Lung (tissue), 12 donors: Measurements from ENCODE around the gene GIPR. TPM values are rescaled to one million over a fixed set of nuclear protein-coding genes. Genes with fewer than 3 reads are reported as not detected.
"Not testable (repeated sequence)": the region's sequence is repeated elsewhere in the genome, so short reads cannot be mapped to it uniquely, and the experiment has no call there.

ENCODE experiments used
- ATAC-seq: fragments of 200-7000 bp; cut with Tn5 transposase; one replicate; pipeline ENCODE4 v1.9.1; 2020; ENCODE audit warnings: moderate number of reproducible peaks; ENCODE audit not compliant: insufficient read depth, low FRiP score
- DNase-seq, 3 donors: peaks; one replicate each; pipeline ENCODE4 v3.0.0-alpha.2; 2013 to 2017
- H3K27ac ChIP-seq, 2 donors: one replicate each; pipeline ENCODE4 v1.5.1; 2013; ENCODE audit warnings: mild to moderate bottlenecking in 2 of 2, moderate library complexity in 2 of 2, control low read depth in 1 of 2, inconsistent platforms in 1 of 2, low read depth in 1 of 2, low read length in 1 of 2
- H3K27me3 ChIP-seq, 3 donors: one replicate each; pipeline ENCODE4 v1.5.1; 2013; ENCODE audit warnings: low read length in 2 of 3; ENCODE audit not compliant: control insufficient read depth in 3 of 3, insufficient read depth in 3 of 3
- H3K36me3 ChIP-seq, 4 donors: one replicate each; pipeline ENCODE4 v1.5.1; 2013; ENCODE audit warnings: low read length in 4 of 4, mild to moderate bottlenecking in 1 of 4, moderate library complexity in 1 of 4; ENCODE audit not compliant: control insufficient read depth in 4 of 4, insufficient read depth in 4 of 4
- H3K4me1 ChIP-seq, 5 donors: one replicate each; pipeline ENCODE4 v1.5.1; 2013; ENCODE audit warnings: low read length in 5 of 5, mild to moderate bottlenecking in 2 of 5, moderate library complexity in 1 of 5; ENCODE audit not compliant: control insufficient read depth in 5 of 5, insufficient read depth in 5 of 5
- H3K4me3 ChIP-seq: one replicate; pipeline ENCODE4 v1.5.1; 2013; ENCODE audit warnings: mild to moderate bottlenecking, control low read depth, moderate library complexity
- H3K9ac ChIP-seq, 2 donors: one replicate each; pipeline ENCODE4 v1.5.1; 2013; ENCODE audit warnings: low read length in 2 of 2, control low read depth in 1 of 2; ENCODE audit not compliant: insufficient read depth in 1 of 2
- H3K9me3 ChIP-seq, 4 donors: one replicate each; pipeline ENCODE4 v1.5.1; 2013; ENCODE audit warnings: low read length in 3 of 4, mild to moderate bottlenecking in 1 of 4, moderate library complexity in 1 of 4; ENCODE audit not compliant: control insufficient read depth in 4 of 4, insufficient read depth in 3 of 4
- CTCF ChIP-seq: IDR thresholded peaks from 2 replicates; pipeline ENCODE4 v1.5.1; 2012; ENCODE audit warnings: mild to moderate bottlenecking; ENCODE audit errors: control extremely low read depth, extremely low read depth
- WGBS, 2 donors: extraction: QIAGEN DNeasy Blood & Tissue Kit; methylation state at CpG; one replicate each; pipeline ENCODE4 v1.1.7; 2013; 5-methylcytosine and 5-hydroxymethylcytosine counted together
- polyA plus RNA-seq, 2 donors: library from polyadenylated mRNA; stranded (reverse); fragments of 200-250 nt; gene quantifications; one replicate each; pipeline ENCODE4 v1.2.1, GENCODE V29; 2013
- total RNA-seq, 2 donors: library from RNA; depleted of rRNA in 1 of 2; stranded (reverse); fragments of >200 nt in 1 of 2; gene quantifications; one replicate each; pipeline ENCODE4 v1.2.1, GENCODE V29; 2014 to 2021
- donor health status: control.
- donor health status: control.
- donor health status: Bipolar disorder and iron deficiency.
- donor health status: healthy.
- donor health status: DM: yes; HTN: yes; CAD: no.

GIPR gene
- total and polyA plus RNA-seq, 4 donors = 2.2 to 14.9 (median 5.5) TPM

- peak overlapping the region; percentile 51 to 98 for H3K9ac ChIP-seq
- peaks cover 0 to 15% (median 10%) of the 10 kb centered on the region in 5 donors for H3K4me1 ChIP-seq
- peak; percentile 99 to 100 (median 100) for DNase-seq
- 0% methylated on average over 50 to 51 of the region's 51 CpGs for WGBS, 2 donors
- H3K9me3 ChIP-seq = no peaks in the 10 kb centered on the region
- peak; percentile 1 for TF ChIP-seq CTCF
- H3K36me3 ChIP-seq = peaks cover 0 to 13% (median 6%) of the 10 kb centered on the region in 4 donors
- ATAC-seq = peak; percentile 95
- peak overlapping the region; percentile 91 to 92 for H3K27ac ChIP-seq
- H3K4me3 ChIP-seq = peak overlapping the region; percentile 33
- no peaks in the 10 kb centered on the region for H3K27me3 ChIP-seq
Measured at GRCh38 chr19:45717131-45717982, 49.3 kb downstream of the GIPR start.

DNA sequence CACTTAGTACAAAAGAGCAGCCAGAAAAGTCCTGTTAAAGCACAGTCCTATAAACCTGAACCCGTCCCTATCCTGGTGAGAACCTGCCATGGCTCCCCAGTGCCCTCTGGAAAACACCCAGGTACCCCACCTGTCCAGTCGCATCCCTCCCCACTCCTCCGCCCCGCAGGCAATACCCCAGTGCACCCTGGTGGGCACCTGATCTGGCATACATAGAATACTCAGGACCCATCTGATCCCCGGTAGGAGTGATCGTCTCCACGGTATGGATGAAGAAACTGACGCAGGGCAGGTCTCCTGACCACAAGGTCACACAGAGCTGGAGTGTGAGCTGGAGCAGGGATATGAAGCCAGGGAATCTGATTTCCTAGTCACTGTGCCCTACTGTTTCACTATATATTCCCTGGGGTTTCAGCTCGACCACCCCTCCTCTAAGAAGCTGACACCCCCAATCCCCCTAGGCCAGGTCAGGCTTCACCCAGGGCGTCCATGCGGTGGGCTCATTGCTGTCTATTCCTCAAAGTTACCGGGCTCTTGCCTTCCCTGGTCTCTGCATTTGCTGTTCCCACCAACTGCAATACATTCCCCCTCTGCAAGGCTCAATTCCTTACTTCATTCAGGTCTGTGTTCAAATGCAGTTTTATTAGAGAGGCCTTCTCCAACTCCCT is 50.1 kb downstream of the GIPR start:
- Histone ChIP-seq H3K36me3 (peaks cover 0 to 8% (median 4%) of the 10 kb centered on the region in 4 donors), H3K27me3 (no peaks in the 10 kb centered on the region), H3K4me1 (peaks cover 0 to 15% (median 10%) of the 10 kb centered on the region in 5 donors), H3K27ac (peak overlapping the region; percentile 91 to 92), H3K9me3 (no peaks in the 10 kb centered on the region), H3K9ac (peak overlapping the region; percentile 51 to 86), H3K4me3 (peak overlapping the region; percentile 3)
- 59 to 67% methylated on average over 12 of the region's 12 CpGs for WGBS, 2 donors
- no peak for ATAC-seq
- no peak for TF ChIP-seq CTCF
- no peak for DNase-seq

GRCh38 chr19:45720065-45720464 is 52.0 kb downstream of the GIPR start:
- WGBS, 2 donors = 97 to 99% methylated on average over 11 of the region's 11 CpGs
- peaks cover 0 to 15% (median 9%) of the 10 kb centered on the region in 5 donors for H3K4me1 ChIP-seq

GRCh38 chr19:45728683-45729082 is 60.7 kb downstream of the GIPR start:
- not testable (repeated sequence) for H3K4me3 ChIP-seq, H3K9ac ChIP-seq, DNase-seq, ATAC-seq, H3K27me3 ChIP-seq, H3K36me3 ChIP-seq, H3K27ac ChIP-seq, H3K9me3 ChIP-seq
- peaks cover 0 to 11% (median 0%) of the 10 kb centered on the region in 5 donors for H3K4me1 ChIP-seq
- WGBS, 2 donors = 95 to 98% methylated on average over 18 of the region's 18 CpGs

More at GRCh38 chr19:45720065-45720464, 52.0 kb downstream of the GIPR start:
- H3K9ac ChIP-seq, H3K27ac ChIP-seq, H3K4me3 ChIP-seq, DNase-seq, H3K9me3 ChIP-seq, H3K27me3 ChIP-seq, ATAC-seq: not testable (repeated sequence)
- H3K36me3 ChIP-seq = peaks cover 0 to 12% (median 5%) of the 10 kb centered on the region in 4 donors
